Activated naive CD4-positive, alpha-beta T cell treated with anti-CD3 and anti-CD28 coated beads for 36 hours (primary cell): ENCODE measurements around the gene STRN3. TPM values are rescaled to one million over a fixed set of nuclear protein-coding genes. Genes with fewer than 3 reads are reported as not detected.
"Not testable (repeated sequence)": the region's sequence is repeated elsewhere in the genome, so short reads cannot be mapped to it uniquely, and the experiment has no call there.

Experiments used
- CTCF ChIA-PET: fragments of 350-600 bp; sonication (Branson Sonifier 250); formaldehyde crosslinking; loops from one replicate; lab custom pipeline; 2021; ENCODE audit warnings: antibody characterized with exemption; lab: Charles Lee
- DNase-seq: peaks from one replicate; pipeline ENCODE4 v3.0.0-alpha.2; 2020
- H3K27ac Mint-ChIP-seq: one replicate; pipeline ENCODE4 v1.8.0; 2021; ENCODE audit warnings: mild to moderate bottlenecking, mixed read lengths
- H3K27me3 Mint-ChIP-seq: one replicate; pipeline ENCODE4 v1.8.0; 2021; ENCODE audit warnings: low read depth, mixed read lengths
- H3K36me3 Mint-ChIP-seq: one replicate; pipeline ENCODE4 v1.8.0; 2021; ENCODE audit warnings: low read depth, mixed read lengths
- H3K4me1 Mint-ChIP-seq: one replicate; pipeline ENCODE4 v1.8.0; 2021; ENCODE audit warnings: low read depth, mixed read lengths
- H3K4me3 Mint-ChIP-seq: one replicate; pipeline ENCODE4 v1.8.0; 2021; ENCODE audit warnings: mild to moderate bottlenecking, moderate library complexity, mixed read lengths
- H3K9me3 Mint-ChIP-seq: one replicate; pipeline ENCODE4 v1.8.0; 2021; ENCODE audit warnings: mixed read lengths
- intact Hi-C: fragments of 100-400 bp; cut with micrococcal nuclease; formaldehyde crosslinking; loops from one replicate; pipeline ENCODE4 v1.15.1; 2023
- total RNA-seq, 2 experiments: library from RNA; stranded (reverse); gene quantifications; one replicate each; pipeline ENCODE4 v1.2.3, GENCODE V29; 2021

The STRN3 gene
- total RNA-seq, 2 experiments from 2014 or later = 12.6 to 13.8 TPM

- H3K36me3 Mint-ChIP-seq = peaks cover 35% of the 10 kb centered on the region
- H3K27ac Mint-ChIP-seq, intact Hi-C loops, H3K4me3 Mint-ChIP-seq, H3K27me3 Mint-ChIP-seq, DNase-seq: not testable (repeated sequence)
- H3K9me3 Mint-ChIP-seq = peaks cover 20% of the 10 kb centered on the region
- peaks cover 42% of the 10 kb centered on the region for H3K4me1 Mint-ChIP-seq
- CTCF ChIA-PET = interaction anchor here (0.5 to 1.3 kb wide), 3 partner anchors 10 to 142 kb away, joined by 3 to 6 read pairs (median 4); no protein-coding TSS in a partner anchor
These were observed 63.6 kb downstream of the STRN3 start for GRCh38 chr14:30962537-30962936.

- Mint-ChIP-seq H3K27me3 (no peaks in the 10 kb centered on the region), H3K9me3 (peaks cover 11% of the 10 kb centered on the region), H3K27ac (no peak overlapping the region), H3K36me3 (peaks cover 31% of the 10 kb centered on the region), H3K4me3 (no peak overlapping the region), H3K4me1 (peaks cover 46% of the 10 kb centered on the region)
- no peak for DNase-seq
- CTCF ChIA-PET = interaction anchor here (0.6 kb wide), 1 partner anchor 117 kb away, joined by 5 read pairs; no protein-coding TSS in a partner anchor
- intact Hi-C loops = no loop called here
These were observed 64.8 kb downstream of the STRN3 start for GRCh38 chr14:30961330-30961729.

- no peak overlapping the region for H3K4me3 Mint-ChIP-seq
- H3K27ac Mint-ChIP-seq = peak overlapping the region; percentile 66
- no peaks in the 10 kb centered on the region for H3K27me3 Mint-ChIP-seq
- no peak for DNase-seq
- peaks cover 41% of the 10 kb centered on the region for H3K4me1 Mint-ChIP-seq
- CTCF ChIA-PET = no interaction called here
- H3K36me3 Mint-ChIP-seq = peaks cover 26% of the 10 kb centered on the region
- H3K9me3 Mint-ChIP-seq = peaks cover 2% of the 10 kb centered on the region
- intact Hi-C loops = no loop called here
These were observed 66.0 kb downstream of the STRN3 start for GRCh38 chr14:30960216-30960615.

GRCh38 chr14:30958555-30959407, 67.4 kb downstream of the STRN3 start:
- DNase-seq = no peak
- intact Hi-C loops = no loop called here
- Mint-ChIP-seq H3K27ac (no peak overlapping the region), H3K27me3 (no peaks in the 10 kb centered on the region), H3K4me3 (no peak overlapping the region), H3K9me3 (peaks cover 2% of the 10 kb centered on the region), H3K36me3 (peaks cover 19% of the 10 kb centered on the region), H3K4me1 (peaks cover 36% of the 10 kb centered on the region)
- CTCF ChIA-PET = no interaction called here

GRCh38 chr14:30957813-30958370, 68.3 kb downstream of the STRN3 start:
- H3K27ac Mint-ChIP-seq = no peak overlapping the region
- H3K27me3 Mint-ChIP-seq = no peaks in the 10 kb centered on the region
- peaks cover 16% of the 10 kb centered on the region for H3K36me3 Mint-ChIP-seq
- H3K4me3 Mint-ChIP-seq = no peak overlapping the region
- intact Hi-C loops = no loop called here
- peaks cover 34% of the 10 kb centered on the region for H3K4me1 Mint-ChIP-seq
- no peak for DNase-seq
- CTCF ChIA-PET = no interaction called here
- H3K9me3 Mint-ChIP-seq = peaks cover 2% of the 10 kb centered on the region

- H3K9me3 Mint-ChIP-seq = no peaks in the 10 kb centered on the region
- intact Hi-C loops = no loop called here
- no peak overlapping the region for H3K4me3 Mint-ChIP-seq
- CTCF ChIA-PET = interaction anchor here (0.9 kb wide), 1 partner anchor 30 kb away, joined by 3 read pairs; no protein-coding TSS in a partner anchor
- H3K27ac Mint-ChIP-seq = no peak overlapping the region
- H3K36me3 Mint-ChIP-seq = peaks cover 30% of the 10 kb centered on the region
- no peak for DNase-seq
- H3K4me1 Mint-ChIP-seq = peaks cover 3% of the 10 kb centered on the region
- H3K27me3 Mint-ChIP-seq = no peaks in the 10 kb centered on the region
These were observed 76.5 kb downstream of the STRN3 start for GRCh38 chr14:30949651-30950050.

- no peak for DNase-seq
- no peak overlapping the region for H3K4me3 Mint-ChIP-seq
- H3K4me1 Mint-ChIP-seq = no peaks in the 10 kb centered on the region
- intact Hi-C loops = no loop called here
- H3K27me3 Mint-ChIP-seq = no peaks in the 10 kb centered on the region
- H3K36me3 Mint-ChIP-seq = peaks cover 29% of the 10 kb centered on the region
- H3K27ac Mint-ChIP-seq = no peak overlapping the region
- H3K9me3 Mint-ChIP-seq = no peaks in the 10 kb centered on the region
- CTCF ChIA-PET = interaction anchor here (0.6 to 1.8 kb wide), 4 partner anchors 9 to 223 kb away, joined by 3 to 4 read pairs (median 3); no protein-coding TSS in a partner anchor
These were observed 82.5 kb downstream of the STRN3 start for GRCh38 chr14:30943694-30944093.

GRCh38 chr14:30940886-30941285, 85.3 kb downstream of the STRN3 start:
- Mint-ChIP-seq H3K27me3 (no peaks in the 10 kb centered on the region), H3K4me3 (no peak overlapping the region), H3K9me3 (no peaks in the 10 kb centered on the region), H3K27ac (no peak overlapping the region), H3K4me1 (no peaks in the 10 kb centered on the region), H3K36me3 (peaks cover 19% of the 10 kb centered on the region)
- CTCF ChIA-PET = interaction anchor here (0.7 kb wide), 1 partner anchor 238 kb away, joined by 3 read pairs; no protein-coding TSS in a partner anchor
- DNase-seq = no peak
- intact Hi-C loops = no loop called here

GRCh38 chr14:30938617-30939016, 87.6 kb downstream of the STRN3 start:
- DNase-seq = no peak
- Mint-ChIP-seq H3K27me3 (no peaks in the 10 kb centered on the region), H3K4me1 (no peaks in the 10 kb centered on the region), H3K4me3 (no peak overlapping the region), H3K27ac (no peak overlapping the region), H3K36me3 (peaks cover 20% of the 10 kb centered on the region), H3K9me3 (no peaks in the 10 kb centered on the region)
- intact Hi-C loops = no loop called here
- CTCF ChIA-PET = no interaction called here

GRCh38 chr14:30935445-30935844, 90.7 kb downstream of the STRN3 start:
- DNase-seq = no peak
- CTCF ChIA-PET = interaction anchor here (1.6 kb wide), 1 partner anchor 9 kb away, joined by 4 read pairs; no protein-coding TSS in a partner anchor
- H3K27ac Mint-ChIP-seq = no peak overlapping the region
- H3K4me1 Mint-ChIP-seq = no peaks in the 10 kb centered on the region
- H3K4me3 Mint-ChIP-seq = no peak overlapping the region
- no peaks in the 10 kb centered on the region for H3K27me3 Mint-ChIP-seq
- H3K36me3 Mint-ChIP-seq = peaks cover 10% of the 10 kb centered on the region
- no peaks in the 10 kb centered on the region for H3K9me3 Mint-ChIP-seq
- intact Hi-C loops = no loop called here

- H3K4me3 Mint-ChIP-seq, intact Hi-C loops, H3K36me3 Mint-ChIP-seq, DNase-seq, H3K27me3 Mint-ChIP-seq, H3K9me3 Mint-ChIP-seq, H3K4me1 Mint-ChIP-seq, H3K27ac Mint-ChIP-seq, CTCF ChIA-PET: not testable (repeated sequence)
These were observed 92.2 kb downstream of the STRN3 start for GRCh38 chr14:30933937-30934336.

- no peaks in the 10 kb centered on the region for H3K27me3 Mint-ChIP-seq
- H3K4me1 Mint-ChIP-seq = peaks cover 5% of the 10 kb centered on the region
- intact Hi-C loops = no loop called here
- peaks cover 4% of the 10 kb centered on the region for H3K36me3 Mint-ChIP-seq
- no peak overlapping the region for H3K27ac Mint-ChIP-seq
- no peaks in the 10 kb centered on the region for H3K9me3 Mint-ChIP-seq
- CTCF ChIA-PET = interaction anchor here (0.9 to 1.2 kb wide), 2 partner anchors 12 to 51 kb away, joined by 3 read pairs; no protein-coding TSS in a partner anchor
- H3K4me3 Mint-ChIP-seq = no peak overlapping the region
- no peak for DNase-seq
These were observed 97.7 kb downstream of the STRN3 start for GRCh38 chr14:30928462-30928861.
